ENCODE measurements around the gene FIBCD1.

- TF ChIP-seq, protein P1, sequence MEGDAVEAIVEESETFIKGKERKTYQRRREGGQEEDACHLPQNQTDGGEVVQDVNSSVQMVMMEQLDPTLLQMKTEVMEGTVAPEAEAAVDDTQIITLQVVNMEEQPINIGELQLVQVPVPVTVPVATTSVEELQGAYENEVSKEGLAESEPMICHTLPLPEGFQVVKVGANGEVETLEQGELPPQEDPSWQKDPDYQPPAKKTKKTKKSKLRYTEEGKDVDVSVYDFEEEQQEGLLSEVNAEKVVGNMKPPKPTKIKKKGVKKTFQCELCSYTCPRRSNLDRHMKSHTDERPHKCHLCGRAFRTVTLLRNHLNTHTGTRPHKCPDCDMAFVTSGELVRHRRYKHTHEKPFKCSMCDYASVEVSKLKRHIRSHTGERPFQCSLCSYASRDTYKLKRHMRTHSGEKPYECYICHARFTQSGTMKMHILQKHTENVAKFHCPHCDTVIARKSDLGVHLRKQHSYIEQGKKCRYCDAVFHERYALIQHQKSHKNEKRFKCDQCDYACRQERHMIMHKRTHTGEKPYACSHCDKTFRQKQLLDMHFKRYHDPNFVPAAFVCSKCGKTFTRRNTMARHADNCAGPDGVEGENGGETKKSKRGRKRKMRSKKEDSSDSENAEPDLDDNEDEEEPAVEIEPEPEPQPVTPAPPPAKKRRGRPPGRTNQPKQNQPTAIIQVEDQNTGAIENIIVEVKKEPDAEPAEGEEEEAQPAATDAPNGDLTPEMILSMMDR (IDR thresholded peaks at IDR 0.05; ENCODE audit: low read length) = no peak
- TF ChIP-seq EZH2 (IDR thresholded peaks at IDR 0.05; ENCODE audit: borderline replicate concordance, low read length) = no peak
Measured at GRCh38 chr9:130975156-130975555, 36.1 kb upstream of the FIBCD1 start.
